SIG-M5 treated with dmso at 0.1 percent for 504 hours (cell line): ENCODE data around the gene IDH3B.
"Not testable (repeated sequence)": the region's sequence is repeated elsewhere in the genome, so short reads cannot be mapped to it uniquely, and the experiment has no call there.

ENCODE experiments used
- DNase-seq: peaks from one replicate; lab custom pipeline; 2025; ENCODE audit not compliant: unreplicated experiment; lab: John Stamatoyannopoulos, UW

IDH3B gene

DNA sequence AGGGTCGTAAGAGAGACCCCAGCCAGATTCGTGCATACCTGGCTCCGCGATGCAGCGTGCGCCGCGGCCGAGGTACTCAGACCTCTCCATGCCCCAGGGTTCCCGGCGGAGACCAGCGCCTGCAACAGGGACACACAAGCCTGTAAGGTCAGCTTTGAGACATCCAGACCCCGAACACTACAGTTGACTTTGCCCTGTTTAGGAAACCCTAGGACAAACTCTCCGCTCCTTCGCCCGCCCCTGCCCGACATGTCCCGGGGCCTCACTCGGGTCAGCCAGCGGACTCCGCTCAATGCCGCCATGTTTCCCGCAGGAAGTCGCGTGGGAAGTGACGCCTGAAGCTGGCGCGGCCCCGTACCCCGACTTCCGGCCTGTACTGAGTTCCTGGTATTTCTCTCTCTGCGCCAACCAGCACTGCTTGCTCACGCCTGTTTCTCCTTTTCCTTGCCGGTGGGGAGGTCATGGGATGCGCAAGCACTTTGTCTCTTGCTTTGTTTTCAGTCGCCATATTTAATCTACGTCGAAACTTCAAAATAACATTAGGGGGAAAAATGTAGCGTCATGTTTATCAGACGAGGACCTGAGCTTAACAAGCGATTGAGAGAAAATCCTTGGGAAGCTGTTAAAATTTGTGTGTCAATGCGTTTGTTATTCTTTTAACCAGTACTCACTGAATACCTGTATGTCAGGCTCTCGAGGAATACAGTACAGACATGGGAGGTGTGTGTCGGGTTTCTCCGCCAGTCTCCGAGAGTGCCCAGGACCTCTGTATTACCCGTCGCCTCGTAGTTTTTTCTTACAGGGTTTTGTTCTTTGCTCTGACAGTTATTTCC lies at the start of gene IDH3B:
Gene IDH3B, minus strand, starts transcription at position 330 of the 833 bp plus-strand sequence. Its CDS starts 28 bp downstream, at position 302.
- peak; percentile 97 for DNase-seq

DNA sequence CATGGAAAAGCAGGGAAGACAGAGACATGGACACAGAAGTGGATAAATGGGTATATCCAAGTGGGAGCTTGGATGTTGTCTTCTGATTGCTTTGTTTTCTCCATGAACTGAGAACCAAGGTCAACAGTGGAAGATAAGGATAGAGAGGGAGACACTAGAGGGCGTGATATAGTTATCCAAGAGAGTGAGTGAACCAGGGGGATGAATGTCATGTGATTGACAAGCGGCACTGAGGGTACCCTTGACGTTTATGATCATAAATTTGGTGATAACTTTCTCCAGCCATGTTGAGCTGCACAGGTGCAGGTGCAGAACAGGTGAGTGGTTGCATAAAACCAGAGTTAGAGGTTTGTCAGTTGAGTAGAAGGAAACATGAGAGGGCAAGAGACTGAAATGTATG lies 49.3 kb upstream of the IDH3B start:
- peak; percentile 26 for DNase-seq

DNA sequence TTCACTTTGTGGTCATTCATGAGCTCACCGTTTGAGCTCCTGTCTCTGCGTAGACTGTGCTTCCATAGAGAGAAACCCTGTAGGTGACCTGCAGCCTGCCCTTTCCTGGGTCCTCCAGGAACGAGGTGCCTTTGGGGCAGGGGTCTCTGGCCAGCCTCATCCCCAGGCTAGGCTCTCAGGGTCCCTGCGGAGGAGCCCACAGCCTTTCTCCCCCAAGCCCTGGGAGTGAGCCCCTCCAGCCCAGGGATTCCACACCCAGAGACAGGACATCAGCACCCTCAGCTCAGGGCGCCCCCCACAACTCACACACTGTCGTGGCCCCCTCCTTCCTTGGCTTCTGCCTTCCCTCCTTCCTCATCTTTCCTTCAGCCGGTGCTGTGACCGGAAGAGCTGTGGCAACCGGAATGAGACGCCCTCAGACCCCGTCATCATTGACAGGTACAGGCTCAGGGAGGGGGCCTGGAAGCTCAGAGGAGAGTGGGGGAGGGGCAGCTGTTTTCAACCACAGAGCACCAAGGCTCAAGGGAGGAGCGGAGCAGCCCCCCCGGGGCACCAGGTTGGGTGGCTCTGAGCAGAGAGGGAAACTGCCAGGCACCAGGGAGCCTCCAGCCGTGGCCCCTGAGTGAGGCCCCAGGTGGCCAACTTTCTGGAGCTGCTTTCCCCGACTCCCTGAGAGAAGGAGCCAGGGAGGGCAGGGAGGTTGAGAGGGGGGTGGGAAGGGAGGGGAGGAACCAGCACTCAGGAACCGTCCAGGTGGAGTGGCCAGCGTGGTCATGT lies 45.4 kb upstream of the IDH3B start:
- DNase-seq: no peak

DNA sequence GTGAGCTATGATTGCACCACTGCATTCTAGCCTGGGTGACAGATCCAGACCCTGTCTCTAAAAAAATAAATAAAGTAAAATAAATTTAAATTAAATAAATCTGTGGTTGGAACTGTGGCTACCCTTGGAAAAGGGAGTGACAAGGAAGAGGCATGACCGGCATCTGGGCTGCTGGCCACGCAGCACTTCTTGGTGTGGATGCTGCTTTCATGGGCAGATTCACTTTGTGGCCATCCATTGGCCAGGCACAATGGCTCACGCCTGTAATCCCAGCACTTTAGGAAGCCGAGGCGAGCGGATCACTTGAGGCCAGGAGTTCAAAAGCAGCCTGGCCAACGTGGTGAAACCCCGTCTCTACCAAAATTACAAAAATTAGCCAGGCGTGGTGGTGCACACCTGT lies 44.6 kb upstream of the IDH3B start:
- no peak for DNase-seq

DNA sequence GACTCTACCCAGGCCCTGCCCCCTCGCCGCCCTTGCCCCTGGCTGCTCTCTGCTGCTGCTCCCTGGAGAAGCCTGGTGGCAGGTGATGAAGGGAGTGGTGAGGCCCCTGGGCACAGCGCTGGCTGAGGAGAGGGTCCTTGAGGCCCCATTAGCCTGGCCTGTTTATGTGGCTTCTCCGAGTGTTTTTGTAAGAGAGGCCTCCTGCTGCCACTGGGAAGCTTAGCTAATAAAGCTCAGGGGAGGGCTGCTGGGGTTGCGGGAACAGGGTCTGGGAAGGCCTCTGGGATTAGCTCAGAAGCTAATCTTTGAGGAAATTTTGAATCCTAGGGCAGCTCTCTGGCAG lies 44.0 kb upstream of the IDH3B start:
- no peak for DNase-seq

DNA sequence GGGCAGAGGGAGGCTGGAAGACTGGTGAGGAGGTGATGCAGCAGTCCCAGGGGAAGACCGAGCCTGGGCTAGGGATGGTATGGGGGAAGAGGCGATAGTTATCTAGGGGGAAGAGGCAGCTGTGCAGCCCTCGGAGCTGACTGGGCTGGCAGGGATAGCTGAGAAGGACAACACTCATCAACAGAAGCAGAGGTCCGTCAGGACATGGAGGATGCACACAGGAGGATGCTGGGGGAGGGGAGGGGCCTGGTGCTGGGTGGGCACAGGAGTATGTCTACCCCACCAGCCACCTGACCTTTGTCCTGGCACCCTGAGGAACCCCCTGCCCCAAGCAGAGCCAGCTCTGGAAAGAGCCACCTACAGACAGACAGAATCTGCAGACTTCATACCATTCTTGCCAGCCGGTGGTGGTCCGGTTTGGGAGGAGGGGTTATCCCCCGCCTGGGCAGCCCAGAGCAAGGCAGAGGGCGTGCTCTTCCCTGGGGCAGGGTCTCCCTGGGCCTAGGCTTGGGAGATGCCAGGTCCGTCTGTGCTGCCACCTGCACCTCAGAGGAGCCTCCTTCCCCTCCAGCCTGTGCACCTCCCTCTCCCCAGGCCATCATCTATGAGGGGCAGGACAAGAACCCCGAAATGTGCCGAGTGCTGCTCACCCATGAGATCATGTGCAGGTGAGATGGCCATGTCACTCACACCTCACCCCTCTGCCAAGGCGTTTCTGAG lies 43.5 kb upstream of the IDH3B start:
- DNase-seq: no peak

DNA sequence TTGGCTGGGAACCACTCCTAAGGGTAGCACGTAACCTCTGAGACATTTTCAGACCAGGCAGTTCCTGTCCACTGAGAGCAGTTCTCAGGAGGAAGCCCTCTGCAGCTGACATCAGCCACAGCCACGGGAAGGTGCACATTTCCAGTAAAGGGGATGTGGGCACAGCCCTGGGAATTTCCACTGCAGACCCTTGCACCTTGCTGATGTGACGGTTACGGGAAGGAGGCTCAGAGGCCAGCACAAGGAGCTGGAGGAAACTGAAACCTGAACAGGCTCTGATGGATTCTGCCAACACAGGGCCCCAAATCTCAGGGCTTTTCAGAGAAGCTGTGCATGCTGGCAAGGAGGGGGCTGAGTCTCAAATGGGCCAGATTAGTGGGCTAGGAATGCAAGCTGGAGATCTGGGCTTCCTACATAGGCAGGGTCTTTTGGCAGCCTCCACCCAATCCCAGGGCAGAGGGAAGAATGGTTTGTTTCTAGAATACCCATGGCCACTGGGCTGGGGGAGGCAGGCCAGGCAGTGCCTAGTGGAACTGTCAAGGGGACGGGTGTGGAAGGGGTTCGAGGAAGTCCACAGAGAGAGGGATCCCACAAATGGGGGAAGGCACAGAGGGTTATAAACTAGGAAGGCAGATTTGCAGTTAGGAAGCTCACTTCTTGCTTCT lies 42.8 kb upstream of the IDH3B start:
- no peak for DNase-seq

DNA sequence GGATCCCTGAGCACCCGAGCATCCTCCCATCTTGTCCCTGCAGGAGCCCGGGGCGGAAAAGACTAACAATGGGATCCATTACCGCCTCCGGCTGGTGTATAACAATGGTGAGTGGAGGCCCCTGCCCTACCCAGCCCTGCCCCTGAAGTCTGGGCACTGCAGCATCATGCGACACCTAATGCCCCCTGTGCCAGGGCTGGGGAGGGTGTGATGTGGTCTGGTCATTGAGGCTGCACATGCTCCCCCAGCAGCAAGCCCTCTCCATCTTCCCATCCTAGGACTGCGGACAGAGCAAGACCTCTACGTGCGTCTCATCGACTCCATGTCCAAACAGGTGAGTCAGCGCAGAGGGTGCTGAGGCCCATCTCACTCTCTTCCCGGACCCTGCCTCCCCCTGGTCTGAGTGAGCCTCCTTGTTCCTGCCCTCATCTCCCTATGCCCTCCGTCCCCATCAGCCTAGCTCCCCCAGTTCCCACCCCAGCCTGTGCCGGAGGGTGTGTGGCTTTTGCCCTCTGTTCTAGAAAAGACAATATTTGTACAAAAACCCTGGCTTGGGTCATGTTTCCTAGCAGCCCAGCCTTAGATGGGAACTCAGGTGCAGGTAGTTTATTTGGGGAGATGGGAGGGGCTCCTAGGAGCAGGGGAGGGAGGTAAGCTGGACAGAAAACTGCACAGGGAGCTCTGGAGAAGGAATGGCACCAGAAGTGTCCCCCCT lies 42.1 kb upstream of the IDH3B start:
- no peak for DNase-seq

DNA sequence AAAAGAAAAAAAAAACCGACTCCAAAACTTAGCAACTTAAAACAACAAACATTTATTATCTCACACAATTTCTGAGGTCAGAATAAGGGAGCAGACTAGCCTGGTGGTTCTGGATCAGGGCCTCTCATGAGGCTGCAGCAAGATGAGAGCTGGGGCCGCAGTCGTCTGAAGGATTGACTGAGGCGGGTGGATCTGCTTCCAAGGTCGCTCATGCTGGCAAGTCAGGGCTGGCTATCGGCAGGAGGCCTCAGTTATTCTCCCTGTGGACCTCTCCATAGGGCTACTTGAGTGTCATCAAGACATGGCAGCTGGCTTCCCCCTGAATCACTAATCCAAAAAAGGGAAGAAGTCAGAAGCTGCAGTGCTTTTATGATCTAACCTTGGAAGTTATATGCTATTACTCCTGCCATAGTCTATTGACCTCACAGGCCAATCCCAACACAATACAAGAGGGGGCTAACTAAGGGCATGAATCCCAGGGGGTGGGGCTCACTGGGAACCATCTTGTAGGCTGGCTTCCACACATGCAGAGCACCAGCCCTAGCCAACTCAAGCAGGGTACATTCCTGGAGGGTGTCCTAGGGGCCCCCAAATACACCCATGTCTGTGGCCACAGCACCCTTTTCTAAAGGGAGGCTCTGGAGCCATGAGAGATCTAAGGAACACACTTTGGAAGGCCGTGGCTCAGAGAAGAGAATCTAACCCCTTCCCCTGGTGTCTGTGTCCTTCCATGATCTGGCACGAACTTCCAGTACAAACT lies 39.9 kb upstream of the IDH3B start:
- no peak for DNase-seq

DNA sequence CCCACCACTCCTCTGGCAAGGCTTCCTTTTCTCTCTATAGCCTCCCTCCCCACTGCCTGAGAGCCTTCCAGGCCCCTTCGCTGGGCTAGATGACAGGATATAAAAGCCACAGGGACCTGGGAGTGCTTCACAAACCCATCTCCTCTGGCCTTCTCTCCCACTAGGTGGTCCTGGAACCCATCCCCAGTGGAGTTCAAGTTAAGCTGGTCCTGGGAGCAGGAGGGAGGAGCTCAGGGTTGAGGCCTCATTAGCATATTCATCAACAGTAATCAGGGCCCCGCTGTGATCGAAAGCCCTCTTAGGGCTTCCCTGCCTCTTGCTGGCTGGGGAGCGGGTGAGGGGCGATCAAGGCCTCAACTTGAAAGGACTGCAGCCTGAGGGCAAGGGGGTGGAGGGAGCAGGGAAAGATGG lies 37.7 kb upstream of the IDH3B start:
- DNase-seq: no peak

DNA sequence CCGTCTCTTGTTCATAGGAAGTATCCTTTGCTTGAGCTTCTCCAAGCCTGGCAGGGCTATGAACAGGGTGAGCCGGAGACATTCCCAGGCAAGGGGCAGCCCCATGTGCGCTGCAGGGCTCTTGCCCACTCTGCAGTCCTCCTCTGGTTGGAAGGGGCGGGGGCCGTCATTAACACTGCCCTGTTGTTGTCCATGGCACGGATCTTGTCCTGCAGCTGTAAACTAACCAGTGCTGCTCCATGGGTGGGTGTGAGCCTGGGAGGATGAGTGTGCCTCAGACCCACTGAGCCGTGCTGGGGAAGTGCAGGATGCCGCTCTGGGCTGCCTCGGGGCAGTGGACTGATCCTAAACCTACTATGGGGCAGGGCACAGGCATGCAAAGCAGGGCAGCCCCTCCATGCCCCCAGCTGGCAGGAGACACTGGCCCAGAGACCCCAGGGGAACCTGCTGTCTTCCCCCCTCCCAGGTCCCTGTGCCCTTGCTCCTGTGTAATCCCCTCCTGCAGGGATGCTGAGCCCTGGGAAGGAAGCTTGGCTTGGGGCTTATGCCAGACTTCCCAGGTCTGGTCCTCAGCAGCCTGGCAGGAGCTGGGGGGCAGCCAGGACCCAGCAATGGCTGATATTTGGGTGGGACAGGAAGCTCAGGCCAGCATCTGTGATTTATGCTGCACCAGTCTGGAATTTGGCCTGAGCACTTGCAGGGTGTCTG lies 37.1 kb upstream of the IDH3B start:
- no peak for DNase-seq

DNA sequence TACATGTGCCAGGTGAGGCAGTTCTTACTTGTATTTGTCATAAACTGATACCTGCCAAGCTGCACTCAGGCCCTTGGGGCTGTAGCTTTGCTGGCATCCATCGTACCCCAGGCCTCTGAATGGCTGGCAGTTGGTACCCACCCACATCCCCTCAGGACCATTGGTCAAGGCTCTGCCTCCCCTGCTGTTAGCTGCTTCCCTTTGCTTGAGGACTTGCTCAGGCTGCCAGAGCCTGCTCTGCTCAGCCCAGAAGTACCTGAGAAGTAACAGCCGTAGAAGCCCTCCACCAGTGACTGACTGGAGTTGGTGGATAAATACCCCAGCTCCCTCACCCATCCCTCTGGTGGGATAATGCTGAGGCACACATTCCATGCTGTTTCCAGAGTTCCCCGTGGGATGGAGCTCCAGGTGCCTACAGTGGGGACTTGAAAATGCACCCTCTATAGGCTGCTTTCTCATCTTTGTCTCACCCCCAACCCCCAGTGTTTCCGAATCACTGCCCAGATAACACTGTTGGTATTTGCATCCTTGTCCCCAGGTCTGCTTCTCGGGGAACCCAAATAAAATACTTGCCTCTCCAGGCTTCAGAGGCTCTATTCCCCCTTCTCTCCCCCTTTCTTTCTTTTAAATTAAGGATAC lies 35.9 kb upstream of the IDH3B start:
- no peak for DNase-seq

DNA sequence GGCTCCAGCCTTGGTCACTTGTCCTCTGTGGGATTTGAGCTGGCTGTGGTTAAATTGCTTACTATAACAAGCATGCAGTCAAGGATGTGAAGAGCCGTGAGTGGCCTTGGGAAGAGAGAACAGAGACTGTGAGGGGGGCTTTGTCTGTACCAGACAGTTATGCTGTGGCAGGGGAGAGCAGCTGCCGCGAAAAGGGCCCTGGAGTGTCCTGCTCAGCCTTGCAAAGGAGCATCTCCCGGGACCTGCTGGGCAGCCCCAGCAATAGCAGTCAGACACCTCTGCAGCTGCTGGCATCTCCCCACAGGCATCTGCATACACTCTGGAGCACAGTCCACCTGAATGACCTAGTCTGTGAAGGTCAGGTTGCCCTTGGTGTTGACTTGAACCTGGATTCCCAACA lies 34.9 kb upstream of the IDH3B start:
- no peak for DNase-seq

DNA sequence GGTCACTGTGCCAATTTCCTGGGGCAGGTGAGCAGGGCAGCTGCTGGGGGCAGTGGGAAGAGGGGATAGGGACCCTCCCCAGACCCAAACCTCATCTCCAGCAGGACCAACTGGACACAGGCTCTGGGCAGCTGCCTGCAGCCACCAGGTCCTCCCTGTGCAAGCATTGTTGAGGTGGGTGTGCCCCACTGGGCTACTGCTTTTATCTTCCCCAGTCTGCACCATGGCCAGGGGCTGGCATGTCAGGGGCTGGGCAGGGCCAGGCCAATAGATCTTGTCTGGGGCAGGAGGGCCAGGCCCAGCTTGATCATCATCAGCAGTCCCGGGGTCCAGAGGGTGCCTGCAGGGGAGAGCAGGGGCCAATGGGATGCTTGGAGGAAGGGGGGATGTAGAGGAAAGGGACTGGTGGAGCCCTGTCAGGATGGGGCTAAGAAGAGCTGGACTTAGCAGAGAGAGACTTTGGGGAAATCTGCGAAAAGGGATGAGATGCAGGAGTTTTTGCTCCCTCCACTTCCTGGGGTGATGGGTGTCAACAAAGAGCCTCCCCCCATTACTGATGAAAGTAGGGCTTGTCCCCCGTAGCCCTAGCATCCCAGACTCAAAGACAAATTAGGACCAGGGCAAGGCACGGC lies 34.3 kb upstream of the IDH3B start:
- no peak for DNase-seq

DNA sequence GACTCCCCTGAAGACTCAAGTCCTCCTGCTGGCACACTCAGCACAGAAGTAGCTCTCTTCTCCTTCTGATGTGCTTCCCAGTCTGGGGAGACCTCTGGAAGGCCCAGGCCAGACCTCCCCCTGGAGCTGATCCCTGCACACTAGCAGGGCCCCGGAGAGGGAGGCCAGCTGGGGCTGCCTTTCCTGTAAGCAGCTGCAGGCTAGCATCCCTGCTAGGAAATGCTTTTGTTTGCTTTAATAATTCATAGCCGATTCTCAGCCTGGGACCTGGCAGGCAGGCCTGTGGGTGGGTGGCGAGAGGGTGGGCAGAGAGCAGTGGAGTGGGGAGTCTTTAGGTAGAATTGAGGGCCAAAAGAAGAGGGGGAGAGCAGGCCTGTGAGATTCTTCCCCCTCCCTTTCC lies 33.8 kb upstream of the IDH3B start:
- DNase-seq: no peak

DNA sequence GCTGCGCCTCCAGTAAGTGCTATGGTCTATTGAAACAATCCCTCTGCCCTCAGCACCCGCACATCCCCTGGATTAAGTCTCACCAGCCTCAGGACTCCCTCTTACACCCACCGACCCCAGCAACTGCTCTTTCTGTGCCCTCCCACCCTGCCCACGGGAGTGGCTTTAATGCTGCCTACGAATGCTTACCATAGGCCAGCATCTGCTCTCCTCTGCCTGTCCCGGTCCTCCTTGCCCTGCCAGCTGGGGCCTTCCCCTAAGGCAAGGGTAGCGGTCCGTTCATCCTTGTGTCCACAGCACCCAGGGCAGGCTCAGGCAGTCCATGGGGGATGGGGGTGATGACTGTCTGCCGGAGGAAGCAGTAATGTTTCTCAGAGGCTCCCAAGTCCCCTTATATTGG lies 32.6 kb upstream of the IDH3B start:
- no peak for DNase-seq

DNA sequence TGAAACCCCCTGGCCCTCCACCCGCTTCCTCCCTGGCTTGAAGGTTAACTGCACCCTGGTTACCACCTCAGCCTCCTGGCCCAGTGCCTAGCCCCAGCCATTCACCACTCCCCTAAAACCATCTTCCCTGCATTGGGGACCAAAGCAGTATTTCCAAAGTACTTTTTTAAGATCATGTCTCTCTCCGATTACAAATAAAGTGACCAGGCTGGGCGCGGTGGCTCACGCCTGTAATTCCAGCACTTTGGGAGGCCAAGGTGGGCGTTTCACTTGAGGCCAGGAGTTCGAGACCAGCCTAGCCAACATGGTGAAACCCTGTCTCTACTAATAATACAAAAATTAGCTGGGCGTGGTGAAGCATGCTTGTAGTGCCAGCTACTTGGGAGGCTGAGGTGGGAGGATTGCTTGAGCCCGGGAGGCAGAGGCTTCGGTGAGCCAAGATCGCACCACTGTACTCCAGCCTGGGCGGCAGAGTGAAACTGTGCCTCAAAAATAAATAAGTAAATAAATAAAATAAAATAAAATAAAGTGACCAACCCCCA lies 32.0 kb upstream of the IDH3B start:
- not testable (repeated sequence) for DNase-seq
